CD4-positive, alpha-beta T cell treated with Interleukin-21 for 1 hour (primary cell): Measurements from ENCODE around the gene GGPS1.
"Not testable (repeated sequence)": the region's sequence is repeated elsewhere in the genome, so short reads cannot be mapped to it uniquely, and the experiment has no call there.

Experiments
- DNase-seq: peaks from one replicate; pipeline ENCODE4 v3.0.0-alpha.2; 2020

Gene GGPS1

DNA sequence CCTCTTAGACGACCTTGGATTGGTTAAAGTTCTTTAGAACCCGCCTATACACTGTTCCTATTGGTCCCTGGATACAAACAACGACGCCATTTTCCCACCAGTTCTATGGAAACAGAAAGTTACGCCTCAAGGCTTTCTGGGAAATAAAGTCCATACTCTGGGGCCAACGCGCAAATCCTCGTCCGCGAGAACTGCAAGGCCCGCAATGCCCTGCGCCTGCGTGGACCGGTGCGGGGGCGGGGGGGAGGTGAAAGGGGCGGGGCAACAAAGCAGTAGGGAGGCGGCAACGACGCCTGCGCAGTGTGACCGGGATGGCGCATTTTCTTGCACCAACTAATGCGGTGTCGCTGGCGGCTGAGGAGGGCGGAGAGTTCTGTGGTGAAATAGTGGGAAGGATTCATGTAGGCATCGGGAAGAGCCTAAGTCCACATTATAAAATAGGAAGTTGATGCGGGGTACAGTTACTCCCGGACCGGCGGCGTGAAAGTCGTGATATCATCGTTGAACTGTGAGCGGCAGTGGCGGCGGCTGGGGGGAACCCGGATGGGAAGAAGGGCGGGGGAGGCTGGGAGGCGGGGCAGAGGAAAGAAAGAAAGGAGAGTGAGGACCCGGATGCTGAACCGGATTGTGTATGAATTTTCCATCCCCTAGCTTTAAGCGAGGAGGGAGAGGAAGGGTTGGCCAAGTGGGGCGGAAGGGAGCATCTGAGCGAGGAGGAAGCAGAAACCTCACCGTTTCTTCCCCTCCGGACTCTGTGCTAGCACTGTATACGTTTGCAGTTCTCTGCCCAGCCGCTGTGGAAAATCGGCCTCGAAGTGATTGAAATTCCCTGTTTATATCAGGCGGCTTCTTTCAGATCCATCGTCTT lies at the start of gene GGPS1:
GGPS1 (plus strand) TSS at position 300 of the 868 bp plus-strand sequence. CDS start 6,695 bp downstream, outside the sequence.
- peak; percentile 100 for DNase-seq

DNA sequence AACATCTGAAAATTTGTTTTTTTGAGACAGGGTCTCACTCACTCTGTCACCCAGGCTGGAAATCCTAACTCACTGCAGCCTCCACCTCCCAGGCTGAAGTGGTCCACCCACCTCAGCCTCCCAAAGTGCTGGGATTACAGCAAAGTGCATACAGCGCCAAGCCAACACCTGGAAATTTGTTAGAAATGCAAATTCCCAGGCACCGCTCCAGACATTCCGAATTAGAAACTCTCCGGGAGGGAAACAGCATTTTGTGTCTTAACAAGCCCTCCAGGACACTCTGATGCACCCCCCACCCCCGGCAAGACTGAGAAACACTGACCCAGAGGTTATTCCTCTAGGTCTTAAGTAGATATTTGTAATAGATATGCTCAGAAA lies 49.5 kb upstream of the GGPS1 start:
- DNase-seq, result no peak

DNA sequence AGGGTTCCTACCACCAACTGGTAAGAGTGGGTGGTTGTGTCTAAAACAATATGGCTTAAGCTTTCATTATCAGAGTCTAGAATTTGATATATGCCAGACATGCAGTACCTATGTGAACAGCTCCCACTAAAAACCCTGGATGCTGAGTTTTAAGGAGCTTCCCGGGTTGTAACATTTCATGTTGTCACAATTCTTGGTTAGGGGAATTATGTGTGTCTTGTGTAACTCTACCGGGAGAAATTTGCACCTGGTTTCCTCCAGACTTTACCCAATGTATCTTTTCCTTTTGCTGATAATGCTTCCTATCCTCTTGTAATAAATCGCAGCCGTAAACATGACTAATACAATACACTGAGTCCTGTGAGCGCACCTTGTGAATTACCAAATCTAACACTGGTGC lies 48.7 kb upstream of the GGPS1 start:
- DNase-seq, result no peak

DNA sequence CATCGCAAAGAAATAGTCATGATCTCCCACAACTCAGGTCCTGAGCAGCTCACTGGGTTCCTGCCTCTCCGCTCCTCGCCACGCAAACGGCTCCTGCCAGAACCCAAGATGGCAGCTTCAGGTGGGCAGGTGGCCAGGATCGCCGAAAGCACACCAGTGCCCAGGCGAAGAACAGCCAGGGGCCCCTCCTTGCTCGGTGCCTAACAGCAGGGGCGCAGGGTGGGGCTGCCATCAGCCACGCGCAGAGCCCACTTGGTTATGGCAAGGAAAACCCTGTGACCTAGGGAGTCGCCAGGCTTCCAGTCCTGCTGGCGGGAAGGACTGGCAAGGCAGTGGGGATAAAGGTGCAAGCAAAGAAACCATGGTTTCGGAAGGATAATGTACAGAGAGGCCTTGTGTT lies 47.9 kb upstream of the GGPS1 start:
- no peak for DNase-seq

DNA sequence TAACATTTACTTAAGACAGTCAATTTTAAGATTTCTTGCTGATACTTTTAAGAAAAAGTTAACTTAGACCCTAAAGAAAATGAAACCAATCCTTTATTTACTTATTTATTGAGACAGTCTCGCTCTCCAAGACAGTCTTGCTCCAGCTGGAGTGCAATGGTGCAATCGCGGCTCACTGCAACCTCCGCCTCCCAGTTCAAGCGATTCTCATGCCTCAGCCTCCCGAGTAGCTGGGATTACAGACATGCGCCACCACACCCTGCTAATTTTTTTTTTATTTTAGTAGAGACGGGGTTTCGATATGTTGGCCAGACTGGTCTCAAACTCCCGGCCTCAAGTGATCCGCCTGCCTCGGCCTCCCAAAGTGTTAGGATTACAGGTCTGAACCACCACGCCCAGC lies 44.7 kb upstream of the GGPS1 start:
- not testable (repeated sequence) for DNase-seq

DNA sequence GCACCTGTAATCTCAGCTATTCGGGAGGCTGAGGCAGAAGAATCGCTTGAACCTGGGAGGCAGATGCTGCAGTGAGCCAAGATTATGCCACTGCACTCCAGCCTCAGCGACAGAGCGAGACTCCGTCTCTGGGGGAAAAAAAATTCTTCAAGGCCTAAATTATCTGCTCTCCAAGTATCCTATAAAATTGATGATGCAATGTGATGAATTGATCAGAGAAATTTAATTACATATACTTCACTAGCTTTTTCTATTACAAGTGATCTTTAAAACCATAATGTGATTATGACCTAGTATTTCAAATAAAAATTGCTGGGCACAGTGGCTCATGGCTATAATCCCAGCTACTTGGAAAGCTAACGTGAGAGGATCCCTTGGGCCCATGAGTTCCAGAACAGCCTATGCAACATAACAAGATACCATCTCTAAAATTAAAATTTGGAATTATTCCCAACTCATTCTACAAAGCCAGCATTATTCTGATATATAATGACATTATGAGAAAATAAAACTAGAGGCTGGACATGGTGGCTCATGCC lies 44.1 kb upstream of the GGPS1 start:
- DNase-seq, result no peak

DNA sequence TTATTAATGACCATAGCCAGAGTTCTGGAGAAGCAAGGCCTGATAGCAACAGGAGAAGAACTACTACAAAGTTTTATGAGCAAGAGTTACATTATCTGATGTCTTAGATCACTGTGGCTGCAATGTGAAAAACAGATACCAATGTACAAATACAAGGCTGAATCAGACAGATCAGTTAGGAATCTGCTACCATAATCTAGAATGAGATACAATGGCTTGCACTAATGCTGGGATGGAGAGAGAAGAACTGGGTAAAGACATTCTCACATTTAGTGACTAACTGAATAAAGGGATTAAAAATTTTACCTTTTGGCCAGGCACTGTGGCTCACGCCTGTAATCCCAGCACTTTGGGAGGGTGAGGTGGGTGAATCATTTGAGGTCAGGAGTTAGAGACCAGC lies 41.7 kb upstream of the GGPS1 start:
- no peak for DNase-seq

DNA sequence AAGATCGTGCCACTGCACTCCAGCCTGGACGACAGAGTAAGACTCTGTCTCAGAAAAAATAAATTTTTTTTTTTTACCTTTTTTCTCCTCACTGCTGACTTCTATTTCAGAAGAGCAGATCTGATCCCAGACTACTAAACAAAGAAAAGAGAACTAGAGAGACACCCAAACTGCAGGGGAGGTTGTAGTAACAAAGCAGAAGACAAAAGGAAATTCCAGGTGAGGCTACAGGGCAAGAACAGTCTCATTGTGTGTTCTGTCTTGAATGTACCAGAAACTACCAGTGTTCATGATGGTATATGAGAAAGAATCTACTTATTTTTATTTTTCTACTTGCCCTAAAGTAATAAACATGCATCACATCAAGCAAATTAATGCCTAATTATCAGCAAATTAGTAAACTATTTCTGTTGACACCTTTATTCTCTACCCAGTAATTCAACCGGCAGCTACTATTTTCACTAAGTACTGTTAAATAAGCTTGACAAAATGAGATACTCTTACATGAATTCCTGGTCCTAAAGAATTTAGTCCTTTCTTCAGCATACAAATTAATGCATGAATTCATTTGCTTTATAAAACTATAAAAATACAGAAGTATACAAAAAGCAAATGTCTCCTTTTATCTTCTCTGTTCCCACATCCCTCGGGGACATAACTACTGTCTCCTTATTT lies 41.0 kb upstream of the GGPS1 start:
- DNase-seq, result no peak

DNA sequence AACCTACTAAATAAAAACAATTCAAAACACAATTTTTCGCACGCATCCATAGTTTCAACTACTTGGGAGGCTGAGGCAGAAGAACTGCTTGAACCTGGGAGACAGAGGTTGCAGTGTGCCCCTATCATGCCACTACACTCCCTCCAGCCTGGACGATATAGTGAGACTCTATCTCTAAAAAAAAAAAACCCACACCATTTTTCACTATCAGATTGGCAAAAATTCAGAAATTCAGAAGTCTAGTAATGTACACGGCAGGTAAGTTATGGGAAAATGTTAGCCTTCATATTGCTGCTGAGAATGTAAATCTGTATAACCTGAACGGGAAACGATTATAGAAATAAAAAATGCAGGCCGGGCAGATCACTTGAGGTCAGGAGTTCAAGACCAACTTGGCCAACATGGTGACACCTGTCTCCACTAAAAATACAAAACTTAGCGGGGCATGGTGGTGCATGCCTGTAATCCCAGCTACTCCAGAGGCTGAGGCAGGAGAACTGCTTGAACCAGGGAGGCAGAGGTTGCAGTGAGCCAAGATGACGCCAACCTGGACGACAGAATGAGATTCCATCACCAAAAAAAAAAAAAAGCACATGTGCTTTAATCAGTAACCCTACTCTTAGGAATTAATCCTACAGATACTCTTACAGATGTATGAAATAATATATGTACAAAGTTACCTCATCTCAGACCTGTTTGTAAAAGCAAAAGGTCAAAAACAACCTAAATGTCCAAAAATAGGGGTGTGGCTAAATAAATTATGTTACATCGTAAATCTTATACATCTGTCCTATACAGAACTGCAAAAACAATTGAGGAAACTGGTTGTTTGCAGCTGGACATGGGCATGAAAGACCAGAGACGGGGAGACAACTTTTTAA lies 38.3 kb upstream of the GGPS1 start:
- DNase-seq, result no peak

DNA sequence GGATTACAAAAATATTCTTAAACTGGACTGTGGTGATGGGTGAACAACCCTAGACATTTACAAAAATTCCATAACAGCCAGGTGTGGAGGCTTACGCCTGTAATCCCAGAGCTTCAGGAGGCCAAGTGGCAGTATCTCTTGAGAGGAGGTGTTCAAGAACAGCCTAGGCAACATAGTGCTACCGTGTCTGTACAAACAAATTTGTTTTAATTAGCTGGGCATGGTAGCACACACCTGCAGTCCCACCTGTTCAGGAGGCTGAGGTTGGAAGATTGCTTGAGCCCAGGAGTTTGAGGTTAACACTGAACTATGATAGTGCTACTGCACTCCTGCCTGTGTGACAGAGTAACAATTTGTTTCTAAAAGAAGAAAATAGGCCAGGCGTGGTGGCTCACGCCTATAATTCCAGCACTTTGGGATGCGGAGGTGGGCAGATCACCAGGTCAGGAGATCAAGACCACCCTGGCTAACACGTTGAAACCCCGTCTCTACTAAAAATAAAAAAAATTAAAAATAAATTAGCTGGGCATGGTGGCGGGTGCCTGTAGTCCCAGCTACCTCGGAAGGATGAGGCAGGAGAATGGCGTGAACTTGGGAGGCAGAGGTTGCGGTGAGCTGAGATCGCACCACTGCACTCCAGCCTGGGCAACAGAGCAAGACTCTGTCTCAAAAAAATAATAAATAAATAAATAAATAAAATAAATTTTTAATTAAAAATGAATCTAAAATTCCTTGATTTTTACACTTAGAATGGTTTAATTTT lies 37.4 kb upstream of the GGPS1 start:
- DNase-seq, result no peak

DNA sequence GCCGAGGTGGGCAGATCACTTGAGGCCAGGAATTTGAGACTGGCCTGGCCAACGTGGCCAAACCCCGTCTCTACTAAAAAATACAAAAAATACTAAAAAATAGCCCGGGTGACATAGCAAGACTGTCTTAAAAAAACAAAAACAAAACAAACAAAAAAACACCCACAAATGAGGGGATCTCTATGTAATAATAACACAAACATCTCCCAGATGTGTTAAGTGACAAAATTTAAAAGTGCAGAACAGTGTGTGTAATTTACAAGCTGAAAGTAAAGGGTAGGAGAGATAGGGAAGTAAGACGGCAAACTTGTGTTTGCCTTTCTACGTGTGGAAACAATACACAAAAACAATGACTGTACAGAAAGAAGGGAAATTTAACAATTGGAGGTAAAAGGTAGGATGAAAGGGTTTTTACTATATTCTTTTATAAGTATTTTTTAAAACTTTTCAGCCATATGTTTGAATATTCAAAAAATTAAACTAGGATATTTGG lies 36.7 kb upstream of the GGPS1 start:
- DNase-seq, result no peak

DNA sequence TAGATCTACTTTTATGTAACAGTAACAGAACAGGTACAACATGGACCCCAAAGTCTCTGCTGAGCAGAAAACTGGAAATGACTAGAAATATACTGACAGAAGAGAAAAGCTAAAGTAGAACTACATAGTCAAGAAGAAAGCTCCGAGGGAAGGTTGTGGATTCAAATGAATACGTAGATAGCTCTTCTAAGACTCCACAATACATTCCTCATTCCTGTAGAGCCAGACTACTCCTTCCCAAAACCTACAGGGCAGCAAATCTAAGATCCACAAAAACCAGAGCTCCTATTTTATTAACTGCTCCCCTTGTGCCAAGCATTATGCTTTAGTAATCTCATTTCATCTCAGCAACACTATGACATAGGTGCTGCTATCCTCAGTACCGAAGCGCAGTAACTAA lies 35.6 kb upstream of the GGPS1 start:
- DNase-seq, result no peak

DNA sequence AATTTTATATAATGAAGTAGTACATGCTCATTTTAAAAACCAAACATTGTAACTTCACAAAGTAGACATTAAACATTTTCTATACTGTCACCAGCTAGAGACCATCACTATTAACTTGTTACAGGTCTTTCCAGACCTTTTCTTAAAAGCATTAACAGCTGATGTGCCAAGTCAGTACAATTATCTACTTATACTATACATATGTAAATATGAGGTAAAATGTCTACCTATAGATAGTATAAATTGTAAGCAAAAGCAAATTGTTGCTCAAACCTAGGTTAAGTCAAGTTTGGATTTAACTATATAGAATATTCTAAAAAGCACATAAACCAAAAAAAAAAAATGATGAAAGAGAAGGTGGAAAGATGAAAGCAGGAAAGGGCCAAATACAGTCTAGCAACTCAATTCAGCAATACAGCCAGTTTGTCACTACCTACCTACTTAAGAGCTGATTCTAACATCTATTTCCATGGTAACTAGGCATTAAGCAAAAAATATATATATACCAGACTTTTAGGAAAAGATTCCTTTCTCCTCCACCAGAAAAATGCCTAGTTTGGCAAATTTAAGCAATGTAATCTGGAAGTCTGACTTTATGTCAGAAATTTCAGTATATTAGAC lies 34.9 kb upstream of the GGPS1 start:
- no peak for DNase-seq

DNA sequence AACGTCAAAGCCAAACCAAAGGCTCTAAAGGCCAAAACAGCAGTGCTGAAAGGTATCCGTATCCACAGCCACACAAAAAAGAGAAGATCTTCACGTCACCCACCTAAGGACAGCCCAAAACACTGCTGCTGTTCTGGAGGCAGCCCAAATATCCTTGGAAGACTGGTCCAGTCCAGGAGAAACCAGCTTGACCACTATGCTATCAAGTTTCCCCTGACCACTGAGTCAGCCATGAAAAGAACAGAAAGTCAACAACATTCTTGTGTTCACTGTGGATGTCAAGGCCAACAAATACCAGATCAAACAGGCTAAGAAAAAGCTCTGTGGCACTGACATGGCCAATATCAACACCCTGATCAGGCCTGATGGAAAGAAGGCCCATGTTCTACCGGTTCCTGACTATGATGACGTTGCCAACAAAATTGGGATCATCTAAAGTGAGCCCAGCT lies 32.4 kb upstream of the GGPS1 start:
- no peak for DNase-seq

DNA sequence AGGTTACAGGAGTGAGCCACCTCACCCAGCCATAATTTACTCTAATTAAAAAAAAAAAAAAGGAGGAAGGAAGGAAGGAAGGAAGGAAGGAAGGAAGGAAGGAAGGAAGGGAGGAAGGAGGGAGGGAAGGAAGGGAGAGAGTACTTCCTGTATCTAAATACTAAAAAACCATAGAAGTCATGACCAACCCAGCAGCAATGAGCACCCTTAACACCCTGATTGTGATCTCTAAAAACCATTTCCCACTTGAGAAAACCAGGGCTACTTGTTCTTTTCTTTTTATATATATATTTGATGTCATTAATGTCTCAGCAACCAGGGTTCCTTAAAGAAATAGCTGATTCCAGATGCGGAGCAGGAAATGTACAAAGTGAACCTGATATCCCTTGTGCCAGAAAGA lies 31.6 kb upstream of the GGPS1 start:
- peak; percentile 57 for DNase-seq

DNA sequence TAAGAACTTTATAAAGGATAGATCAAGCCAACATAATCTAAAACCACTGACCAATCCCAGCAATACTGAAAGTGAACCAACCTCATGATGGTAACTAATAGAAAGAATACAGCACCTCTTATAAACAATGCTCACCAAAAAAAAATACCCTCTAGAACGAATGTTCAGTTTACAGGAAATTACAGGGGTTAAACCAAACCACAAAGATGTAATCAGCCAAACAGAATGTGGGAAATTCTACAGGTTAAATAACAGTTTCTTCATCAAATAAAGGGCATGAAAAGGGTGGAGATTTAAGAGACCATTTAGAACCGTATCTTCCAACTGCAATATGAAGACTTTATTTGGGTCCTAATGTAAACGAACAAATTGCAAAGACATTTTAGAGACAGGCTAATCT lies 30.8 kb upstream of the GGPS1 start:
- peak; percentile 87 for DNase-seq

DNA sequence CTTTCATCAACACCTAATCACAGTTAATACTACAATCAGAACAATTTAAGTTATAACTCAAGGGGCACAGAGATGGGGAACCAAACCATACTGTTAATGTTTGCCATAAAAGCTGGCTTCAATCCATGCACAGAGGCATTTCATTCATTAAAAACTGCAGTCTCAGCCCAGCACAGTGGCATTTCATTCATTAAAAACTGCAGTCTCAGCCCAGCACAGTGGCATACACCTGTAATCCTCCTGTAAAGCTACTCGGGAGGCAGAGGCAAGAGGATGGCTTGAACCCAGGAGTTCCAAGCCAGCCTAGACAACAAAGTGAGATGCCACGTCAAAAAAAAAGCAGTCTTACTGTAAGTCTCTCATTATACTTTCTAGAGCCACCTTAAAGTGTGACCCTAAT lies 29.6 kb upstream of the GGPS1 start:
- no peak for DNase-seq

DNA sequence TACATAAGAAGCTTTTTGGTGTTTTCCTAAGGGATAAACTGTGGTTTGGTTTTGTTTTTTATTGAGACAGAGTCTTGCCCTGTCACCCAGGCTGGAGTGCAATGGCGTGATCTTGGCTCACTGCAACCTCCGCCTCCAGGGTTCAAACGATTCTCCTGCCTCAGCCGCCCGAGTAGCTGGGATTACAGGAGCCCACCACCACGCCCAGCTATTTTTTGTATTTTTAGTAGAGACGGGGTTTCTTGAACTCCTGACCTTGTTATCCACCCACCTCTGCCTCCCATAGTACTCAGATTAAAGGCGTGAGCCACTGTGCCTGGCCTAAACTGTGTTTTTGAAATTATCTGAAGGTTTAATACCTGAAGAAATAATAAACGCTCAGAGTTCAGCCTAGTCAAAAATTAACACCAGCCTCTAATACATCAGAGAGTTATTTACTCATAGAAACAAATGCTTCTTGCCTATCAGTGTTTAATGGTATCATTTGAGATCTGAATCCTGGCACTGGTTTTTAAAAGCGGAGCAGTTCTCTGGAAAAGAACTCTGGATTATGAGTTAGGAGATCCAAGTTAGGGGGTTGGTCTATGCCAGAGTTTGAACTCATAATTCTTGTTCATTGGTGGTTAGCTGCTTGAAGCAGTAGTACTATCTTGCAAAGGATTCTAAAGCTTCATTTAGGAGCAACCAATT lies 29.1 kb upstream of the GGPS1 start:
- DNase-seq, result no peak

DNA sequence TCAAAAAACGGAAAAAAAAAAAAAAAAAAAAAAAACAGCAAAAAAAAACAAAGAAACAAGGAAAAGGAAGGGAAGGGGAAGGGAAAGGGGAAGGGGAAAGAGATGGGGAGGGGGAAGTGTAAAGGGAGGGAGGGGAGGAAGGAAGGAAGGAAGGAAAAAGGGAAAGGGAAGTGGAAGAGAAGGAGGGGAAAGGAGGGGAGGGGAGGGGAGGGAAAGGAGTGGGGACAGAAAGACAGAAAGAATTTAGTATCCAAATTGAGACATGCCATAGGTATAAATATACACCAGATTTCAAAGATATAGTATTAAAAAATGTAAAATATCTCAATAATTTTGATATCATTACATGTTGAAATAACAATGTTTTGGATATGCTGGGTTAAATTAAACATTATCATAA lies 26.2 kb upstream of the GGPS1 start:
- DNase-seq, result no peak

DNA sequence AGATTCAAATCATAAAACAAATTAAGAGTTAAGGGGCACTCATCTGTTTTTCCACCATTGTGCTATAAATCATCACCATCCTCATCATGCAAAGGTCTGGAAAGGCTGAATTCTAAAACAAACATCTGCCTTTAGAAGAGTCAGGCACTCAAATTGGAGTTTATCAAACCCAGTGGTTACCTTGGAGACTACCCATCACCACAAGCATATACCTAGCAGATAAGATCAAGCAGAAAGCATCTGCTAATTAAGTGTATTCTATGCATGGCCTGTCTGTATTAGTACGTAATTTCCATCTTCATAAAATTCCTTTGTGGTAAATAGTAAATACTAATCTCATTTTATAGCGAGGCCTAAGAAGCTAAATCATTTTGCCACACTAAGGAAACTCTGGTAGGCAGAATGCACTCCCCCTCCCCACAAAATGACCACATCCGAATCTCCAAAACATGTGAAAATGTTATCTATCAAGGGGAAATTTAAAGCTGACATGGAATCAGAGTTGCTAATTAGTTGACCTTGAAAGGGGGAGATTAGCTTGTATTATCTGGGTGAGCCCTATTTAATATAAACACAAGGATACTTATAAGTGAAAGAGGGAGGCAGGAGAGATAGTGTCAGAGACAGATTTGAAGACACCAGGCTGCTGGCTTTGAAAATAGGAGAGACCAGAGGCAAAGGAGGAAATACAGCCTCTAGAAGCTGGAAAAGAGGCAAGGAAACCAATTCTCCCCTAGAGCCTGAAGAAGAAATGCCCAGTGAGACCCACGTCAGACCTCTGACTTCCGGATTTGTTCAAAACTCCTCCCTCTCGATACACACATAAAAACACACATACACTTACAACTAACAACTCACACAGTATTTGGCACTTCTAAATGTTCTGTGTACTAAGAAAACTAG lies 23.6 kb upstream of the GGPS1 start:
- DNase-seq, result peak; percentile 82
